NB4 (cell line): ENCODE data around the gene SLC1A4.

ENCODE experiments used
- MAX ChIP-seq: IDR thresholded peaks from 2 replicates; pipeline ENCODE4 v1.6.1; 2011; ENCODE audit warnings: low read depth, low read length
- MYC ChIP-seq: IDR thresholded peaks from 2 replicates; pipeline ENCODE4 v1.6.1; 2011; ENCODE audit warnings: low read depth, low read length
- POLR2A ChIP-seq: IDR thresholded peaks from 2 replicates; pipeline ENCODE4 v1.6.1; 2011; ENCODE audit warnings: mild to moderate bottlenecking; ENCODE audit not compliant: insufficient read length; ENCODE audit errors: extremely low read depth
- TF ChIP-seq, protein P1 (sequence below): IDR thresholded peaks from one replicate; pipeline ENCODE4 v1.5.1; 2012; ENCODE audit warnings: low read depth, low read length

DNA sequence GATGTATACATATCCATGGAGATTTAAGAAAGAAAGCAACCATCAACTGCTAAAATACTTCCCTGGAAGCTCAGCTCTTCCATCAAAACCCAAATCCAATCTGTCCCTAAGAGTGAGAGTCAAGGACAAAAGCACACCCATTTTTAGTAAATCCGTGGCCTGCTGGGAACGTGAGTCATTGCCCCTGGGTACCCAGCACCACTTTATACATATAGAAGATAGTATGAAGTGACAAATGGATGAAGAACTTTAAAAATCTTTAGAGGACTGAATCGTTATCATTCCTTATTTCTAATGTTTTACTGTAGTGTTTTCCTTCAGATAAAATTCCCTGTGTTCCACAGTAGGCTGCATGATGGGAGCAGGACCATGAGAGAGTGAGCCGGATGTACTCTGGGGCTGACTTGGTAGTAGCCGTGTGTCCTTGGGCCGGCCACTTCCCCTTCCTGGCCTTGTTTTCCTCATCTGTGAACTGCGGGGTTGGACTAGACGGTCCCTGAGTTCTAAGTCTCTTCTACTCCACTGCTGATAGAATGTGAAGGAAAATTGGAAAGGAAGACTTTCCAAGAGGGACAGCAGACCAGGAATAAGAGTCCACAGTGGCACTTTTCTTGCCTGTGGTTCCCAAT is 38.5 kb downstream of the SLC1A4 start:
- TF ChIP-seq, protein P1, sequence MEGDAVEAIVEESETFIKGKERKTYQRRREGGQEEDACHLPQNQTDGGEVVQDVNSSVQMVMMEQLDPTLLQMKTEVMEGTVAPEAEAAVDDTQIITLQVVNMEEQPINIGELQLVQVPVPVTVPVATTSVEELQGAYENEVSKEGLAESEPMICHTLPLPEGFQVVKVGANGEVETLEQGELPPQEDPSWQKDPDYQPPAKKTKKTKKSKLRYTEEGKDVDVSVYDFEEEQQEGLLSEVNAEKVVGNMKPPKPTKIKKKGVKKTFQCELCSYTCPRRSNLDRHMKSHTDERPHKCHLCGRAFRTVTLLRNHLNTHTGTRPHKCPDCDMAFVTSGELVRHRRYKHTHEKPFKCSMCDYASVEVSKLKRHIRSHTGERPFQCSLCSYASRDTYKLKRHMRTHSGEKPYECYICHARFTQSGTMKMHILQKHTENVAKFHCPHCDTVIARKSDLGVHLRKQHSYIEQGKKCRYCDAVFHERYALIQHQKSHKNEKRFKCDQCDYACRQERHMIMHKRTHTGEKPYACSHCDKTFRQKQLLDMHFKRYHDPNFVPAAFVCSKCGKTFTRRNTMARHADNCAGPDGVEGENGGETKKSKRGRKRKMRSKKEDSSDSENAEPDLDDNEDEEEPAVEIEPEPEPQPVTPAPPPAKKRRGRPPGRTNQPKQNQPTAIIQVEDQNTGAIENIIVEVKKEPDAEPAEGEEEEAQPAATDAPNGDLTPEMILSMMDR: no peak
- TF ChIP-seq MYC (no peak), POLR2A (no peak), MAX (no peak)
